T-helper 2 cell (primary cell): ENCODE measurements around the gene STAC3.
"Not testable (repeated sequence)": the region's sequence is repeated elsewhere in the genome, so short reads cannot be mapped to it uniquely, and the experiment has no call there.

Experiments
- DNase-seq, 5 experiments: peaks; one replicate each; pipeline versions ENCODE4 v3.0.0 to v3.0.0-alpha.2; 2012 to 2022
- total RNA-seq, 2 donors: gene quantifications; one replicate each; lab custom pipeline; 2026; lab: John Stamatoyannopoulos, UW

The STAC3 gene
- 1.1 to 1.2 reads per million in 2 donors for total RNA-seq

DNA sequence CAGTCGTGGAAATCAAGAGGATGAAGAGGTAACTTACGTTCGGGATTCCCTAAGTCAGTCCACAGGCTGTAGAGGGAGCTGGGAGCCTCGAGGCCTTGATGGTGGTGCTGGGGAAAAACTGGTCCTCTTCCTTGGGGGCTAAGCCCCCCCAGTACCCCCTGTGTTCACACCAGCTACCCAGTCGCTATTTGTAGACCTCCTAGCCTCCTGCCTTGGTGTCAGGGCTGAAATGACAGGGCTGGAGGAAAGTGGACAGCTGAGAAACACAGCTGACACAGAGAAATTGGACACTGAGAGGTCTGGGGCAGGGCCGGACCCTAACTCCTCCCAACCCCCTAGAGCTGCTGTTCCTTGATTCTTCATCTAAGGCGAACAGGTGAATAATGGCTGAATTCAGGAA lies at the start of gene STAC3:
STAC3 (minus strand) TSS at position 232 of the 400 bp plus-strand sequence. CDS start 1,551 bp downstream, outside the sequence.
- no peak for DNase-seq

- DNase-seq = no peak
Observed at GRCh38 chr12:57299514-57300016, 48.6 kb upstream of the STAC3 start.

- no peak for DNase-seq
Observed at GRCh38 chr12:57296291-57296690, 45.3 kb upstream of the STAC3 start.

GRCh38 chr12:57282073-57282472 lies 31.1 kb upstream of the STAC3 start:
- not testable (repeated sequence) for DNase-seq

- DNase-seq = peak in 4 of 5 experiments; percentile 40 to 80 (median 52)
Observed at GRCh38 chr12:57280211-57281062, 29.4 kb upstream of the STAC3 start.

- DNase-seq = no peak
Observed at GRCh38 chr12:57278465-57279381, 27.7 kb upstream of the STAC3 start.

- peak in 1 of 5 experiments; percentile 15 for DNase-seq
Observed at GRCh38 chr12:57276935-57277563, 26.1 kb upstream of the STAC3 start.

GRCh38 chr12:57276233-57276632 lies 25.2 kb upstream of the STAC3 start:
- not testable (repeated sequence) for DNase-seq

- DNase-seq = no peak
Observed at GRCh38 chr12:57273516-57273915, 22.5 kb upstream of the STAC3 start.

DNA sequence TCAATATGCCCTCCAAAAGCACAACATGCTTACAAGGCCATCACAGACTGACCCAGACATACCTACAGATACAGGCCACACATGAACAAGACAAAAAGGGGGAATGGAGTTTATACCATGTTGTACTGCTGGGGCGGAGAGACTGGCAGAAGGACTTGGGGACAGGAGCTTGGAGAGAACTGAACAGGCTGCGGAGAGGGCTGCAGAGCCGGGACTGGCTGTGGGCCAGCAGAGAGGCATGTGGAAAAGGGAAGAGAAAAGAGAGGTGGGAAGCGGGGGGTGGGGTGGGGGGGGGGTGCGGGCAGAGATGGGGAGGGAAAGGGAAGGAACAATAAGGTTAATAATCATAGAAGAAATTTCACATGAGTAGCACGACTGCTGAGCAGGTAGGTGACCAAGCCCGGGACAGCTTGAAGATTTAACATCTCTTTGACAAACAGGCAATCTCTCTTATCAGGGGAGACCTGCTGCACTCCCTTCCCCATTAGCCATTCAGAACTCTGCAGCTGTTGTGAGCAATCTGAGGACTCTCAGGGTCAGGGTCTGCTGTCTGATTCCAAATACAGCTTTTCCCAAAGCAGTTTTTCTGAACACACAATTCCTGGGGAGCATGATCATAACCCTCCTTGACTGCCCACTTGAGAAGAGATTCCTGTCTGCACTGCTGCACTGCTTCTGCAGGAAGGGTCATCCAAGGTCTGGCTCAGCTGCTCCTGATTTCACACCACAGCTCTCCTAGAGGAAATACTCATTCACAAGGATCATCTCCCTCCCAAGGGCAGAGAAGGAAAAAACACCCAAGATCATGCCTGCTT lies 21.6 kb upstream of the STAC3 start:
- DNase-seq = no peak

GRCh38 chr12:57270966-57271470 lies 20.0 kb upstream of the STAC3 start:
- no peak for DNase-seq

- DNase-seq = no peak
Observed at GRCh38 chr12:57268264-57268663, 17.3 kb upstream of the STAC3 start.

- no peak for DNase-seq
Observed at GRCh38 chr12:57266681-57267080, 15.7 kb upstream of the STAC3 start.

DNA sequence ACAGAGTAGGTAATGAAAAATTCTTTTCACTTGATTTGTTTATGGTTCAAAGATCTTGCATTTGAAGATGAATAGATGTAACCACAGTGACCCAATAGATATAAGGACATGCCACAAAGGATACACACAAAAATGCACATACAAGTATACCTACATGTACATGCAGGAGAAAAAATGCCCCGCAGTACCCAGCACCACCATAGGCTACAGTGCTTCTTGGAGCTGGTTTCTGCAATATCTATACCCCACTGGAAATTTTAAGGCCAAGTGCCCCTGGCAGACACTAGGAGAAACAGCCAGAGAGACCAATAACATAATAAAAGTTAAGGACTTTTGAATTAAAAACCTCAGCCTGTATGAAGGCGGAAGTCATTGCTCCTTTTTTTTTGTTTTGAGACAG lies 12.1 kb upstream of the STAC3 start:
- DNase-seq = no peak

- no peak for DNase-seq
Observed at GRCh38 chr12:57262126-57262822, 11.3 kb upstream of the STAC3 start.

- no peak for DNase-seq
Observed at GRCh38 chr12:57261428-57261865, 10.5 kb upstream of the STAC3 start.

DNA sequence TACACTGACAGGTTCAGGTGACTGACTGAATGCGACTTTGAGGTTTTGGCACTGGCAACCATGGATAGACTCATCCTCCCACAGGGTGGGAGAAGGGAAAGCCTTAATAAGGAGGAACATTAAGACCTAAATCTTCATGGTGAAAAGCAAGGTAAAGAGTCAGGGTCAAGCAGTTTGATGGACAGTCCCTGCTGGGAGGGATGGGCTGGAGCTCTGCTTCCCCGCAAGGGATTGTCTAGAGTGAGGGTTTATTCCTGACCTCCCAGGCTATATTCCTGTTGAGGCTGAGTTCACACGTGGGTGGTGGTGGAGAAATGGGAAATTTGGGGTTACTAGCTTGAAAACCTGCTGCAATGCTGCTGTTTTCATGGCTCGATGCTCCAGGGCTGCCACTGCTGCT lies 9.4 kb upstream of the STAC3 start:
- DNase-seq = no peak

DNA sequence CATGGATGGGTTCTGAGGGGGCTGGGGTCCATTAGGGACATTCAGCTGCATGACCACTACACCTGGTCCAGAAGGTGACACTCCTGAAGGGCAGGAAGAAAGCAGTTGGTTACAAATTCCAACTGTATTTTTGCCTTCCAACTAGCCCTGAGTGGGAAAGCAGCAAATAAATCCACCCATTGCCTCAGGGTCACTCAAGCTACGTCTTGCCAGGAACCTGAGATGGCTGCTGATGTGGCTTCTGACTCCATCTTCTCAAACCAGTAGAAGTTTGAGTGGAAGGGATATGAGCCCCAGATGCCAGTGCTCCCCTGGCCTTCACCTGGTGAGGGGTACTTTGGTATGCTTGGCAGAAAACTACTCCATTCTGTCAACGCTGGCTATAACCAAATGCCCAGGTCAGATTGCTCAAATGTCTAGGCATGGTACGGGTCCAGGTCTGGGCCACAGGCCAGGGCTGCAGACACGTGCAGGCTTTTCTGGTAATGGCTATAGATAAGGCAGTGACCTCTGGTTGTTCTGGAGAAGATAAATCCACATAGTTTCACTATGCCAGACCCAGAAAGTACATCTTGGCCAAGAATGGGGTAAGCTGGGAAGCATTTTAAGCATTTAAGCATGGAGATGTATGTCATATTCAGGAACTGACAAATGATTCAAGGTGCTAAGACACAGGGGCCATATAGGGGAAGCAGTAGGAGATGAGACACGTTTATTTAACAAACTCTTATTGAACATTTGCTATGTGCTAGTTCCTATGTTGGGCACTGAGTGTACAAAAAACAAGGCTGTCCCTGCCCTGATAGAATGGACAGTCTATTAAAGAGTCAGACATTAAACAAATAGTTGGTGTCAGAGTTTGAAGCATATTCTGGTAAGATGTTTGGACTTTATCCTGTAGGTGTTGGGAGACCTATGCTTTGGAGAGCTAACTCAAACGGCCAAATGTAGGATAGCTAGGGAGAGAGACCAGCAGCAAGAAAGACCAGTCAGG lies 8.3 kb upstream of the STAC3 start:
- no peak for DNase-seq

DNA sequence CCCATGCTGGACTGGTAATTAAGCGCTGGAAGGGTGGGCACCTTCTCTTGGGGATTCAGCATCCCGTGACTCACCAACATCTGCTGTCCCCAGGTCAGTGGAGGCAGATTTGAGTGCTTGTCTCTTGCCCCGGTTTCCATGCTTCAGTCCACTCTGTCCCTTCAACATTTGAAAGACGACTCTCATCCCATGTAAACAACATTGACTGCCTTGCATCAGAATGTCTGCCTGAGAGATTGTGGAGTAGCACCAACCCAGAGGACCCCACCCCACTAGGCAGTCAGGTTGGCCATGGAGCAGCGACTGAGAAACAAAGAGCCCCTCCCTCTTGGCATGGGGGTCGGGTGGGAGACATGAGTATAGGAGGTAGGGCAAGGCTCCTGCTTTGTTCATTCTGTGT lies 4.9 kb upstream of the STAC3 start:
- DNase-seq = no peak
